ACHN (cell line): ENCODE results near the gene FHOD3.

Experiments used
- DNase-seq: peaks from one replicate; pipeline ENCODE4 v3.0.0-alpha.2; 2015
- in situ Hi-C: cut with HindIII; loops from 2 replicates; pipeline ENCODE4 v1.10.0; 2017; ENCODE audit warnings: low sequenced_read_pairs, low pct_ligation_motif_present, low pct_unique_long_range_greater_than_20kb

Gene FHOD3

DNA sequence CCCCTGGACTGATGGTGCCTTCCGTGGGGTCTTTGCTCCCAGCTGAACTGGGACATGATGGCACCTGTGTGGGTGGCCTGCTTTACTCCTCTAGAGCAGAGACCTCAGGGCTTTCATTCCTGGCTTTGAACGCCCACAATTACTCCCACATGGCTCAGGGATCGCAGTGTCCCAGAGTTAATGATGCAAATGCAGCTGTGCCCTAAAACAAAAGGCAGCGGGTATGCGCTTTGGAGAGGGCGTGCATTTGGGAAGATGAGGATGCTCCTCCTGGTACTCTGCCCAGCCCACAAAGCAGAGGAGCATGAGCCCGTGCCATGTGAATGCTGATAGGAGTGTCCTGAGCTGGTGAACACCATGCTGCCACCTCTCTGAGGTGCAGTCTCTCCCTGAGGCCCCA is 173.4 kb downstream of the FHOD3 start:
- DNase-seq, result no peak
- in situ Hi-C loops, result no loop called here

DNA sequence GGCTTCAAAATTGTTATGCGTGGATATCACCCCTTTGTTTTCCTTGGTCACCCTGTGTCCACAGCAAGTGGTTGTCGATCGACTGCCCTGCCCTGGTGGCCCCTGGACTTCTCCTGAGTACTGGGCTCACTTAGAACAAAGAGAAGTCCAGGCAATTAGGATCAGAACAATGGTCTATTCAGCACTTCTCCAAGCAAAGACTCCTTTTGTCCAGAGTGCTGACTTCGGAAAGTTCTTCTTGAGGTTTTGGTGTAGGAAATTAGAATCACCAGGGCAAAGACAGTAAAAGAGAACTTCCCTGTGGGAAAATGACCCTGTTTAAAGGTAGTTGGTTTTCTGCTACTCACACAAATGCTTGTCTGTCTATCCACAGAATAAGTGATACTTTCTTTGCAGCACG is 173.9 kb downstream of the FHOD3 start:
- DNase-seq, result no peak
- in situ Hi-C loops, result no loop called here

DNA sequence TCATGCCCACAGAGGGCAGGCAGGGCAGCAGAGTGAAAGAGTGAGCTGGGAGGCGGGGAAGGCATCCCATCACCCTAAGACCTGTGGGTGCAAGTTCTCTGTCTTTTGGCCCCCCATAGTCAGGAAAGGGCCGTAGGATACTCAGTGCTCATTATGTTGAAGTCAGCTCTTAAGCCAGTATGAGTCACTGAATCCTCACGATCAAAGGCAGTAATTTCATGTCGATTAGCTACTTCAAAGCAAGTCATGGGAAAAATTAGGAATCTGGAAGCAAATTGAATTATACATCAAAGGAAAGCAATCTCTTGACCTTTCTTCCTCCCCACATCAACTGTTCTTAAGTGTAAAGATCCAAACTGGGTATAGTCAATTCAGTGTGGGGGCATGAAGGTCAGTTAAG is 178.9 kb downstream of the FHOD3 start:
- no peak for DNase-seq
- in situ Hi-C loops, result no loop called here

DNA sequence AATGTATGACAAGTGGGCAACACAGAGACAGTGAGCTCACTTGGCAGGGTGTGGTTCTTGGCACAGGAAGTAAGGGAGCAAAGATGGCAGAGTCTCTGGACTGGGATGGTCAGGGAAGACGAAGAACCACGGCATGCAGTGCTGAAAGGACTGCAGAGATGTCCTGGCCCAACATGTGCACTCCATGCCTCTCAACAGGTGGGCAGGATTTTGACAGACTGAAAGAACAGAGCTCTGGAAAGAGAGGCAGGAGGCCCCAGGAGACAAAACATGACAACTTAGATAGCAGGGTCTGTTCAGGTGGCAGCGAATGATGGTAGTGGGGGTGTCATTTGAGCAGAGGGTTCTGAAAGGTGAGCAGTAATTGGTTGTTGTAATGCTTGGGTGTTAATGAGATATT is 180.3 kb downstream of the FHOD3 start:
- in situ Hi-C loops, result no loop called here

DNA sequence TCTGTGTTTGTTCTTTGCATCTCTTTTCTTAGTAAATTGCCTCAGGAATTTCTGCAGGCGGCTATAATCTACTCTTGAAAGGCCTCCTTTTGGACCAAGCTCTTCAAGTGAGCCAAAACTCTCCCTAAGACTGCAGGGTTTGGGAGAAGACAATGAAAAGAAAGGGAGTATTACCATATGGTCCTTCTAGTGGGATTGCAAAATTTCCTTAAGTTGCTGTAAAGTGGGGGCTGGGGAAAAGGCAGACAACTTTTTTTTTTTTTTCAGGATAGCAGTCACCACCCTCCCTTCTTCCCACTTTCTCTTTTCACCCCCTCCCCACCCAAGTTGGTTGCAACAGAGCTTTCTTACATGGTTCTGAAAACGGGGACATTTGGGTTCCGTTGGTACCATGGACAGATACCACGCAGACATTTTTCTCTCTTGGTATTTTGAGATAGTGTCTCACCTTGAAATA is 183.7 kb downstream of the FHOD3 start:
- in situ Hi-C loops, result no loop called here
- DNase-seq, result no peak

More for the DNA sequence above, 180.3 kb downstream of the FHOD3 start:
- DNase-seq, result no peak

DNA sequence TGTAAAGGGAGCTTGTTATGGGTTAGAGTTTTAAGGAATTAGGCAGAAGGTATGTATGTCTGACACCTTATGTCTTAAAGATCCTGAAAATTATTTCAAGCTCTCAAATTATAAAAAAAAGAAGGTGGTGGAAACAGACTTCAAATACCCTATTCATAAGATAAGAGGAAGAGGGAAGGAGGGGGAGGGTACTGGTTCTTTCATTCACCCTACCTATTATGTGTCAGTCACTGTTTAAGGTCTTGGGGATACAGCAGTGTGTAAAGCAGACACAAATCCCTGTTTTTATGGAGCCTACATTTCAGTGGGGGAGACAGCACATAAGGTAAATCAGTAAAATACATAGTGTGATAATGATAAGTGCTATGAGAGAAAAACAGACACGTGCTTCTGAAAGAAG is 184.4 kb downstream of the FHOD3 start:
- in situ Hi-C loops, result no loop called here
- DNase-seq, result no peak

DNA sequence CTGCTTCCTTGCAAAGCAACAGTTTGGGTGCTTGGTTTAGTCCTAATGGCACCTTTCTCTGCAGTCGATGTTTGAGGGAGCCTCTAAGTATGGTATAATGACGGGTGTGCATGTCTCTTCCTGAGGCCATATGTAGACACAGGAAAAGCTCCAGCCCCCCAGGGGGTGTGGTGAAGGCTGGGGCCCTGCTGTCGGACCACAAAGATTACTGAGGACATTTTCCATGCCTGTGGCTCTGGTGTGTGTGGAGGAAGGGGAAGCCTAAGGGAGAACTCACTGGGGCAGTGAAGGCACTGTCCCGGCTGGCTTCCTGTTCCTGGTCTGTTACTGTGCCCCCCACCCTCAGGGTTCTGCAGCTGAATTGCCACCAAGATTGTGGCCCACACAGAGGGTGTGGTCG is 187.1 kb downstream of the FHOD3 start:
- DNase-seq, result no peak
- in situ Hi-C loops, result no loop called here

DNA sequence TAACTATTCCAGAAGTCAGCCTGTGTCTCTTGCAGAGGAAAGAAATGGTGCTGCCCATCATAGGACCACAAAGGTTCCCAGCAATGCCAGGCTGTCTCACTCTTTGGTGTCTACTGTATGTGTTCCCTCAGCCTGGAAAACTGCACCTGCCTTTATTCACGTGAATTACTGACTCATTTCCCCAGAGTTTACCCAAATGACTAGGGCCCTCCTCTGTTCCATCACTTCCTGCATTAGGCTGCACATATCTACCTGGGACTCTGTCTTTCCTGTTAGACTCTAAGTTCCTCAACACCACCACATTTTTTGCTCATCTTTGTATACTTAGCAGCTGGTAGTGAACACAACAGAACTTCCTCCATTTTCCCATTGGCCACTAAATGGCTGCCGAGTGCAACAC is 188.3 kb downstream of the FHOD3 start:
- DNase-seq, result no peak
- in situ Hi-C loops, result no loop called here

DNA sequence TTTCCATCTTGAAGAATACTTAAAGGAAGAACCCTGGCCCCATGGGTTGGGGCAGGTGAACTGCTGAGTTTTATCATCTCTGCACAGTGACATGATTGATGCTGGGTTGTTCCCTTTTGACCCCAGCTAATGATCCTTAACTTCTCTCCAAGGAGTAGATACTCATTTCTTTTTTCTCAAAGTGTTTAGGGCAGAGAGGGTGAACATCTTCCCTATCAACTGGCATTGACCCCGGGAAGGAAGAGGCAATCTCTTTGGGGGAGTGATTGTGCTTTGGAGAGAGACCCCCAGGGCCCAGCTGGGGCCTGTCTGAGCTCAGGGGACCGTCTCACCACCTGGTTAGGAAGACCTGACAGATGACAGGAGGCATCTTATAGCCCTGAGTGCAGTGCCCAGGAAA is 190.6 kb downstream of the FHOD3 start:
- no peak for DNase-seq
- in situ Hi-C loops, result no loop called here

DNA sequence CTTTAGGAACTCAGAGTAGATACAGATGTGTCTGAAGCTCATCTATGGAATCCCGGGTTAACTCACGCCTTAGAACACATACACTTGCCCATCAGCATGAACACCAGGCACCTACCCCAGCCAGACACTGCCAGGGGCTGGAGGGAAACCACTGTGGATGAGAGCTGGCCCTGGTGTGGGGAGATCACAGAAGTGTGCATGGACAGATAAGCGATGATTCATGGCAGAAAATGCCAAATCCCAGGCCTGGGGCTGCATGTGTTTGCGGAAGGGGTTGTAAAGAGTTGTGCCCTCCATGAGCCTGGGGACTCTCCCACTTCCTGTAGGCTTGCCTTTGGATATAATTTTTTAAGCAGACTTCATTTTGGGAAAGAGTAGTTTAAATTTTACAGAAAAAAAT is 193.4 kb downstream of the FHOD3 start:
- in situ Hi-C loops, result no loop called here

DNA sequence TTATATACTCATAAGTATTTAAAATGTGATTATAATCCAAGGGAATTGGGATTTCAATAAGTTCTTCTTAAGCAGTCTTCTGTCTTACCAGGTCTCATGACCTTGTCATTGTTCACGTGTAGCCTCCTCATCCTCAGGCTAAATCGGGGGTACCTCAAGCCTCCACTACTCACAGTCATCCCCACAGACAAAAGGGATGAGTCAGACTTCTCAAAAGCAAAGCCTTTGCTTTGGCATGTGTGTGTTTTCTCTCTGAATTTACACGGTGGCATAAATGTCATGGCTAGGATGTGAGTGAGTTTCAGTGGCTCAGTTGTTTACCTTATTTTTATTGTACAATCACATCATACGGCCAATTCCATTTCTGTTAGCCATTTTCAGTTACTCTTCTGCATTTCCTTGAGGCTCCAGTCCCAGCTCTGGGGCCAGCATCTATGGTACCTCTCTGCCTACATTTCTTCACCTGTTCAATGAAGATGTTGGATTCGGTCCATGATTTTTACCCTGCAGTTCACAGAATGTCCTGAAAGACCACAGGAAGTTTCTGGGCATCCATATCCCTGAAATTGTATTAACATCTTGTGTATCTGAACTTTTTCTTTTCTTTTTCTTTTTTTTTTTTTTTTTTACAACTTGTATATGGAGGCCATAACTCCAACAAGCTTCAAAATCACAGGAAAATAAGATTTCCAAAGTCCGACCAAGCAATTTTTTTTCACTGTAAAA is 195.3 kb downstream of the FHOD3 start:
- in situ Hi-C loops, result no loop called here
- DNase-seq, result no peak

More for the DNA sequence above, 193.4 kb downstream of the FHOD3 start:
- no peak for DNase-seq

DNA sequence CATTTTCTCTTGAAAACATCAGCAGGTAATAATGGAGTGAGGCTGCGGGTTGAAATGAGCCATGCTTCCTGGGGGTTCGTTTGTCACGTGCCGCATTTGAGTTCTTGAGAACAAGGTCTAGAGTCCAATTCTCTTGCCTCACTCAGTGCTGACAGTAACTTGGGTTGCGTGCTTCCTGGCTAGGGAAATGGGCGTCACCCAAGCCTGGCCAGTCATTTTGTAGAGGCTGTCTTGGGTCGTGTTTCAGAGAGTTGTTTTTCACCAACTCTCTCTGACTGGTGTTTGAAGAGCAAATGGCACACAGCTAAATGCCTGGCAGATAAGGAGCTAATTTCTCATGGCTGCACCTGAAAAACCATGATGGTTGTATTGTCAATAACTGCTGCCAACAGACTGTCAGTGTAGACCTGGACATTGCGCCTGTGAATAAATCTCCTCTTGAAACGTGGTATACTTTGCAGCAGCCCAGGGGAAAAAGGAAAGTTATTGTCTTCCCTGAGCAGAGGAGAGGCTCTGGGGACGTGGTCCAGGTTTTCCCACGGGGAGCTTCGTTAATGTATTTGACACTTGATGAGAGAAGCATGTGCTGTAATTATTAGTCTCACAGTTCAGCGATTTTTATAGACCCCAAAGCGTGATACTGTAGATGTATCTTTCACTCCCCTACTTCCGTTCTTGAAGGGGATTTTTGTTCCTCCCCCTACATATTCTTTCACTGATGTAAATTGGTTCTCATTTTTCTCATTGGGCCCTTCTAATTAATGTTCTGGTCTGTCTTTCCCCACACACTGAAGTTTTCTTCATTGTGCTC is 196.0 kb downstream of the FHOD3 start:
- no peak for DNase-seq
- in situ Hi-C loops, result no loop called here

DNA sequence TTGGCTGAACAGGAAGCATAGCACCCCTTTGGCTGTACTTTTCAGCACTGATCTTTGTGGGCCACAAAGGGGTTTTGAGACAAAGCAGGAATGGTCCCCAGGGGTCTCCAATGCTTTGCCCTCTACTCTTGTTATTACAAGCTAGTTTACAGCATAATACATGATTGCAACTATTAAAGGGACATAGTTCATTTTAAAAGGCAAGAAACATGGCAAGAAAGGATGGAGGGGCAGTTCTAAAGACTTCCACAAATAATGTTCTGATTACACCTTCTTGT is 196.6 kb downstream of the FHOD3 start:
- no peak for DNase-seq
- in situ Hi-C loops, result no loop called here

DNA sequence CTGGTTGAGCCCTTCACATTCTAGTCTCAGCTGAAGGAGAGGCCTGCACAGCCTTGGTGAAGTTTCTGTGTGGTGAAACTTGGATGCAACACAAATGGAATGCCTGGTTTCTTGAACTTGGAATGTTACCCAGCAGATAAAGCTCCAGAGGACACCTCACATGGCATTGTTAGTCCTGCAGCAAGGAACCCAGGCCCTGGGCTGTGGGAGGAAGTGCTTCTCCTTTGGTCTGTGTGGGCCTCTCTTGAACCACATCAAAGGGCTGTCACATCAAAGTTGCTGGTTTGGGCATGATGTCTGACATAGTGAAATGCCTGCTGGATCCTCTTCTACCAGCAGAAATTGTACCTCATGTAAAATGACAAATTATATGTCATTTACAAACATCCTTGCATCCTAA is 198.5 kb downstream of the FHOD3 start:
- no peak for DNase-seq
- in situ Hi-C loops, result no loop called here

DNA sequence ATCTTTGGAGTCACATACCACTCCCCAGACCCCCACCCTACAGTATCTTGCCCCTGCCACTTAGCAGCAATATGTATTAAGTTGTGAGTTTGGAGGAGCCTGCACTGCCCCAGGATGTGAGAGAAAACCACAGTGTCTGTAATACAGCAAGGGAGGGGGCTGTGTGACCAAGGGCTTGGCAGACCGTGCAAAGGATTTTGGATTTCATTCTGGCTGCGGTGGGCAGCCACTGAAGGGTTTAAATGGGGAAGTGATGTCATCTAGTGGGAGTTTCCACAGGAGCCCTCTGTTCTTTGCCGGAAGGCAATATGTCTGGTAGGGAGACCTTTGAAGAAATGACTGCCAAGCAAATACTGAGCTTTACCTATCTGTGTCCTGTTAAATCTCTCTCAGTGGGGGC is 202.4 kb downstream of the FHOD3 start:
- in situ Hi-C loops, result no loop called here
- no peak for DNase-seq

DNA sequence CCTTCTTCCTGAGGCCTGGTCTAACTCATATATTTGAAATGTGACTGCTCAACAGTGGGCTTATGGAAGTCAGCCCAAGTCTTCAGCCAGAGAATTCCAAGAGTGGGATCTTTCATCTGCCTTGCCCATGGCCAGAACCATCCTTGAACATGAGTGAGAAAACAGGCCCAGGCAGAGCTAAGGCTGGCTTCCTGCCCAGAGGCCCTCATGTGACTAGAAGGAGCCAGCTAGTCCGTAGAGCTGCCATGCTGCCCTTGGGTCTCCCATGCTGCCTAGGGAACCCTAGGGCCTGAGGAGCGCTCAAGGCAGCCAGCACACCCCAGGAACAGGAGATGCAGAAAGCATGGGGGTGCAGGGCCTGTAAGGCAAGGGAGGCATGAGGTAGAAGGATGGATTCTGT is 203.6 kb downstream of the FHOD3 start:
- DNase-seq, result no peak

DNA sequence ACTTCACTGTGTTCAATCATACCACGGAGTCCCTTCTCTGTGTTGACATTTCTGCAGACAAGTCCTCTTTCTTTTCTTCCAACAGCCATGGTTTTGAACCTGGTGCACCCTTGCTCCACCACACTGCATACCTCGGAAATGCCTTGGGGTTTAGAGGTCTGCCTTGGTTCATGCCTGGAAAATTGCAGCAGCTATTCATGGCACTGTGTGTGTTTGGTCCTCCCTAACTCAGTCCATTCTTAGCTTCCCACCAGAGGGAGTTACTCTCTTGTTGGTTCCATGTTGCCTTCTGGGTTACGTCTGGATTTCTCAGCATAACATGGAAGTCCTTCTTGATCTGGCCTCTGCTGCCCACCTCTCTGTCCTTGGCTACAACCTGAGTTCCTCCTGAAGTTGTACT is 206.0 kb downstream of the FHOD3 start:
- in situ Hi-C loops, result no loop called here
- DNase-seq, result no peak

More for the DNA sequence above, 203.6 kb downstream of the FHOD3 start:
- in situ Hi-C loops, result no loop called here

DNA sequence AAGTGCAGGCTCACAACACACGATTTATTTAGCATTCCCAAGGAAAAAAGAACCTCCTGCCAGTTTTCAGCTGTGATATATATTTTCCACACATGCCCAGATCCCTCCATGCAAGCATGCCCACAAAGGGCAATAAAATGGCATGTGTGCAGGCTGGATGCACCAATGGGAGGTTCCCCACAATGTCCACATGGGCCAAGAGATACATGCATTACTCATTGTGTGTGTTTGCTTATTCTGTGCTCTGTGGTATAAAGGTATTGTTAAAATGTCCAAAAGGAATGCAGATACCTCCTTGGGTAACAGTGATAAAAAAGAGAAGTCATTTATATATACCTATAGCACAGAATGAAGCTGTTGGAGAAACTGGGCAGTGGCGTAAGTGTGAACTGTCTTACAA is 207.4 kb downstream of the FHOD3 start:
- DNase-seq, result no peak

DNA sequence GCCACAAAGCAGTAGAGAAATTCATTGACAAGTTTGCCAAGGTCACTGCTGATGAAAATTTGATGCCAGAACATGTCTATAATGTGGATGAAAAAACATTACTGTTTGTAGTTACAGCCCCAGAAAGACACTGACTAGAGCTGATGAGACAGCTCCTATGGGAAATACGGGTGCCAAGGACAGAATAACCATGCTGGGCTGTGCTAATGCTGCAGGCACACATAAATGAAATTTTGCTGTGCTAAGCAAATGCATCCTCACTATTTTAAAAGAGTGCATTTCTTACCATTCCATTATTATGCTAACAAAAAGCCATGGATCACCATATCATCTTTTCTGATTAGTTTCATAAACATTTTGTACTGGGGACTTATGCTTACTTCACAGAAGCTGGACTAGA is 208.2 kb downstream of the FHOD3 start:
- no peak for DNase-seq
- in situ Hi-C loops, result no loop called here

More for the DNA sequence above, 207.4 kb downstream of the FHOD3 start:
- in situ Hi-C loops, result no loop called here

DNA sequence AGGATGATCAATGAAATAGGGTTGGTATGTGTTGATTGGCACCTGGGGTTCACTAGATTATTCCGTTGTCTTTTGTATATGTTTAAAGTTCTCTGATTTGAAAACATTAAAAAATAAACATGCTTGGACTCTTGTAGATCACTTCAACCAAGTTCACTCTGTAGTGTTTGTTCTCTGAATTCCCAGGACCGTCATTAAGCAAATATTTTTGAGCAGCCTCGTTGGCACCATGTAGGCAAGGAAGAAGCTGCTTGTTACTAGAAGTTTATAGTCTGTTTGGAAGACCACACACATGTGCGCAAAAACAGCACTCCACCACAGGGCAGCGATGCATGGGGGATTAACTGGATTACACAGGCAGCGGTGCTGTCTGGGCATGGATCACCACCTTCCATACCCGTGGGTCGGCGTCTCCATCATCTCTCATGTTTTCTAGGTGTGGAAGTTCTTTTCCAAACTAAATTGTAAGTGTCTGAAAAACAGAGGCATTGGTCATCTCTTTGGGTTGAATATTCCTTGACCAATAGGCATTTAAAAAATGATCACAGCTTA is 212.2 kb downstream of the FHOD3 start:
- in situ Hi-C loops, result no loop called here
- DNase-seq, result no peak
